ENCODE results near the gene EIF2B4. TPM values are rescaled to one million over a fixed set of nuclear protein-coding genes. Genes with fewer than 3 reads are reported as not detected.
A peak's percentile ranks its signal among the peaks of the same experiment; 100 is the strongest.

The EIF2B4 gene
- total and polyA plus RNA-seq, 2 of the 13 experiments (the other 11 are each of a cell fraction or from before 2014, with no cell fraction given) = 91.5 to 96.4 TPM

DNA sequence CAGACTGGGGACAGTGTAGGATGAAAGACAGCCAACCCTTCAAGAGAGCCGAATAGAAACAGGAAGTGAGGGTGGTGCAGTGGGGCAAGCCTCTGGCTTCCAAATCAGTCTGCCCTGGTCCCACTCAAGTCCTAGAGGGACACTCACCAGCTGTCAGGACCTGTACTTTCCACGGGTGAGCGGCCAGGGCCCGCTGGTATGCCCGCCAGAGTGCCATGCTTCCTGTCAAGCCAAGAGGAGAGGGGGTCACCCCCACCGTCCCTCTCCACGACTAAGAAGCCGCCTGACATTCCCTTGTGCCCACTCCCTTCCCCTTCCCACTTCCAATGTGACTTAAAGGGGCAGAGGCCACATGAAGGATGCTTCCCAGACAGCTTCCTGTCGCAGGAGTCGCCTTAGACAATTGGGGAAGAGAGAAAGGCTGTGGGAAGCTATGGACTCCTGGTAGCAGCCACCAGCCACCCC is 47.8 kb downstream of the EIF2B4 start:
- in situ Hi-C loops (cut with HindIII; ENCODE audit: extremely low pct_ligation_motif_present, low pct_unique_long_range_greater_than_20kb) = loop anchor here (5.0 kb wide), 1 partner anchor 50 kb away; the partner anchor contains the start of genes EIF2B4 and SNX17
- FAIRE-seq = no peak
- peaks cover 36% of the 10 kb centered on the region for H3K4me1 ChIP-seq (ENCODE audit: insufficient read depth, low read length)
- TF ChIP-seq TCF7 (IDR thresholded peaks at IDR 0.05; ENCODE audit: low read depth) (no peak), ZNF251 (CRISPR knock-in tag; IDR thresholded peaks at IDR 0.05) (no peak), MYPOP (CRISPR knock-in tag; IDR thresholded peaks at IDR 0.05) (0 out of 2 replicates have a peak, but pooled peaks have one; percentile 16), ZNF496 (CRISPR knock-in tag; IDR thresholded peaks at IDR 0.05; ENCODE audit: insufficient replicate concordance) (no peak), ZBTB8A (CRISPR knock-in tag; IDR thresholded peaks at IDR 0.05; ENCODE audit: borderline replicate concordance, low read depth) (0 out of 2 replicates have a peak, but pooled peaks have one; percentile 2), KLF12 (CRISPR knock-in tag; IDR thresholded peaks at IDR 0.05; ENCODE audit: borderline replicate concordance) (no peak), ZNF510 (CRISPR knock-in tag; IDR thresholded peaks at IDR 0.05; ENCODE audit: low read depth) (no peak), ZBTB4 (CRISPR knock-in tag; IDR thresholded peaks at IDR 0.05; ENCODE audit: borderline replicate concordance) (0 out of 2 replicates have a peak, but pooled peaks have one; percentile 2), MED8 (CRISPR knock-in tag; IDR thresholded peaks at IDR 0.05; ENCODE audit: insufficient replicate concordance) (peak; percentile 26), ZNF883 (CRISPR knock-in tag; IDR thresholded peaks at IDR 0.05; ENCODE audit: not compliant biosample characterization) (peak; percentile 14)
- TF ChIP-seq, protein P1, sequence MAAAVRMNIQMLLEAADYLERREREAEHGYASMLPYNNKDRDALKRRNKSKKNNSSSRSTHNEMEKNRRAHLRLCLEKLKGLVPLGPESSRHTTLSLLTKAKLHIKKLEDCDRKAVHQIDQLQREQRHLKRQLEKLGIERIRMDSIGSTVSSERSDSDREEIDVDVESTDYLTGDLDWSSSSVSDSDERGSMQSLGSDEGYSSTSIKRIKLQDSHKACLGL (CRISPR knock-in tag; IDR thresholded peaks at IDR 0.05) = no peak
- TF ChIP-seq, protein P2, sequence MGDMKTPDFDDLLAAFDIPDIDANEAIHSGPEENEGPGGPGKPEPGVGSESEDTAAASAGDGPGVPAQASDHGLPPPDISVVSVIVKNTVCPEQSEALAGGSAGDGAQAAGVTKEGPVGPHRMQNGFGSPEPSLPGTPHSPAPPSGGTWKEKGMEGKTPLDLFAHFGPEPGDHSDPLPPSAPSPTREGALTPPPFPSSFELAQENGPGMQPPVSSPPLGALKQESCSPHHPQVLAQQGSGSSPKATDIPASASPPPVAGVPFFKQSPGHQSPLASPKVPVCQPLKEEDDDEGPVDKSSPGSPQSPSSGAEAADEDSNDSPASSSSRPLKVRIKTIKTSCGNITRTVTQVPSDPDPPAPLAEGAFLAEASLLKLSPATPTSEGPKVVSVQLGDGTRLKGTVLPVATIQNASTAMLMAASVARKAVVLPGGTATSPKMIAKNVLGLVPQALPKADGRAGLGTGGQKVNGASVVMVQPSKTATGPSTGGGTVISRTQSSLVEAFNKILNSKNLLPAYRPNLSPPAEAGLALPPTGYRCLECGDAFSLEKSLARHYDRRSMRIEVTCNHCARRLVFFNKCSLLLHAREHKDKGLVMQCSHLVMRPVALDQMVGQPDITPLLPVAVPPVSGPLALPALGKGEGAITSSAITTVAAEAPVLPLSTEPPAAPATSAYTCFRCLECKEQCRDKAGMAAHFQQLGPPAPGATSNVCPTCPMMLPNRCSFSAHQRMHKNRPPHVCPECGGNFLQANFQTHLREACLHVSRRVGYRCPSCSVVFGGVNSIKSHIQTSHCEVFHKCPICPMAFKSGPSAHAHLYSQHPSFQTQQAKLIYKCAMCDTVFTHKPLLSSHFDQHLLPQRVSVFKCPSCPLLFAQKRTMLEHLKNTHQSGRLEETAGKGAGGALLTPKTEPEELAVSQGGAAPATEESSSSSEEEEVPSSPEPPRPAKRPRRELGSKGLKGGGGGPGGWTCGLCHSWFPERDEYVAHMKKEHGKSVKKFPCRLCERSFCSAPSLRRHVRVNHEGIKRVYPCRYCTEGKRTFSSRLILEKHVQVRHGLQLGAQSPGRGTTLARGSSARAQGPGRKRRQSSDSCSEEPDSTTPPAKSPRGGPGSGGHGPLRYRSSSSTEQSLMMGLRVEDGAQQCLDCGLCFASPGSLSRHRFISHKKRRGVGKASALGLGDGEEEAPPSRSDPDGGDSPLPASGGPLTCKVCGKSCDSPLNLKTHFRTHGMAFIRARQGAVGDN (CRISPR knock-in tag; IDR thresholded peaks at IDR 0.05) = no peak

More for the DNA sequence above, 47.8 kb downstream of the EIF2B4 start:
- WGBS (ENCODE audit: low lambda C conversion rate) = 0% methylated on average over 9 of the region's 10 CpGs
- H3K4me3 ChIP-seq (replicated peaks in 1 of 3; ENCODE audit: insufficient read depth in 1 of 3, low read depth in 2 of 3, low read length in 3 of 3) = peak overlapping the region; percentile 82 to 86 (median 83)
- H3K4me2 ChIP-seq (ENCODE audit: low read depth, low read length) = peak overlapping the region; percentile 95
- ChIA-PET POLR2A (interaction anchor here (0.8 to 5.0 kb wide), 15 partner anchors 10 to 106 kb away, joined by 3 to 73 read pairs (median 7); partner anchors contain the start of genes EIF2B4, GTF3C2, NRBP1 and SNX17), CTCF (ENCODE audit: low intra/inter-chr PET ratio, low total read pairs) (no interaction called here)
- H3K9me3 ChIP-seq (ENCODE audit: low read length) = no peaks in the 10 kb centered on the region
- H3K27me3 ChIP-seq (ENCODE audit: control insufficient read depth in 1 of 2, insufficient read depth in 2 of 2, low read length in 2 of 2) = peaks cover 0 to 4% of the 10 kb centered on the region in 2 experiments; a peak in 1 of 5 replicates
- peak overlapping the region; percentile 99 for H3K9ac ChIP-seq (ENCODE audit: insufficient read depth, low read depth, low read length)
- H3K27ac ChIP-seq (ENCODE audit: extremely low read length, insufficient read depth, low read length) = peak overlapping the region; percentile 91
- intact Hi-C loops (cut with micrococcal nuclease; ENCODE audit: unreplicated experiment) = no loop called here
- BruUV-seq (replicated peaks) = TSS peak; percentile 88
- no peak for DNase-seq (ENCODE audit: low spot score)
- peaks cover 7 to 19% of the 10 kb centered on the region in 2 experiments for H3K36me3 ChIP-seq (replicated peaks in 1 of 2; ENCODE audit: control insufficient read depth in 1 of 2, insufficient read depth in 2 of 2, low read length in 2 of 2)
- no peaks in the 10 kb centered on the region for H4K20me1 ChIP-seq (ENCODE audit: insufficient read depth, low read length)
- ATAC-seq = peak; percentile 9
- H3K79me2 ChIP-seq (ENCODE audit: insufficient read depth, low read length) = peaks cover 25% of the 10 kb centered on the region
- H2AFZ ChIP-seq (ENCODE audit: low read length) = no peak overlapping the region
